Transverse colon (tissue), 4 donors: Measurements from ENCODE around the gene INMT. TPM values are rescaled to one million over a fixed set of nuclear protein-coding genes. Genes with fewer than 3 reads are reported as not detected.
"Not testable (repeated sequence)": the region's sequence is repeated elsewhere in the genome, so short reads cannot be mapped to it uniquely, and the experiment has no call there.

Experiments used
- DNase-seq: peaks from one replicate; pipeline ENCODE4 v3.0.0-alpha.2; 2019
- H3K27ac ChIP-seq, 4 donors: fragments of 200-600 bp; sonication (generic); 2 replicates each; pipeline ENCODE4 v1.5.1; 2016 to 2018; ENCODE audit warnings: inconsistent platforms in 4 of 4
- H3K27me3 ChIP-seq: fragments of 200-600 bp; sonication (generic); 2 replicates; pipeline ENCODE4 v1.5.1; 2017; ENCODE audit warnings: inconsistent platforms
- H3K36me3 ChIP-seq, 4 donors: fragments of 200-600 bp; sonication (generic); 2 replicates each; pipeline ENCODE4 v1.5.1; 2017 to 2019; ENCODE audit warnings: inconsistent platforms in 4 of 4
- H3K4me1 ChIP-seq, 4 donors: fragments of 200-600 bp; sonication (generic); 2 replicates each; pipeline ENCODE4 v1.5.1; 2017 to 2020; ENCODE audit warnings: inconsistent platforms in 4 of 4
- H3K4me3 ChIP-seq, 4 donors: fragments of 200-600 bp; sonication (generic); 1 replicate in 1 of 4; 2 replicates in 3 of 4; pipeline versions ENCODE4 v1.5.1 to v1.6.1; 2017 to 2019; ENCODE audit warnings: inconsistent platforms in 4 of 4
- H3K9me3 ChIP-seq, 2 donors: fragments of 200-600 bp; sonication (generic); 2 replicates each; pipeline ENCODE4 v1.5.1; 2017 to 2019; ENCODE audit warnings: inconsistent platforms in 2 of 2
- CTCF ChIP-seq, 5 experiments: fragments of 200-600 bp in 3 of 5; fragments of 450-650 bp in 2 of 5; sonication (generic) in 3 of 5; IDR thresholded peaks; 1 replicate in 2 of 5; 2 replicates in 3 of 5; pipeline ENCODE4 v1.5.1; 2016 to 2017; ENCODE audit warnings: antibody characterized with exemption in 5 of 5, inconsistent platforms in 3 of 5, mild to moderate bottlenecking in 2 of 5, moderate library complexity in 1 of 5
- EP300 ChIP-seq: sonication (generic); formaldehyde crosslinking; IDR thresholded peaks from one replicate; pipeline ENCODE4 v1.6.1; 2017; ENCODE audit warnings: antibody characterized with exemption, low read depth
- POLR2A ChIP-seq: fragments of 450-650 bp; IDR thresholded peaks from one replicate; pipeline ENCODE4 v1.6.1; 2016; ENCODE audit warnings: antibody characterized with exemption, mild to moderate bottlenecking, moderate library complexity
- POLR2AphosphoS5 ChIP-seq, 3 donors: sonication (generic); formaldehyde crosslinking; IDR thresholded peaks; one replicate each; pipeline ENCODE4 v1.6.1; 2016; ENCODE audit warnings: antibody characterized with exemption in 3 of 3
- WGBS, 2 donors: methylation state at CpG; one replicate each; pipeline ENCODE4 v1.1.5; 2018; ENCODE audit warnings: low coverage in 1 of 2; 5-methylcytosine and 5-hydroxymethylcytosine counted together
- in situ Hi-C, 4 donors: fragments of 200-750 bp; cut with MboI; loops; one replicate each; pipeline versions ENCODE4 v1.15.0 to v1.15.1; 2017; ENCODE audit warnings: low sequenced_read_pairs in 3 of 4, low pct_ligation_motif_present in 1 of 4, low pct_unique_long_range_greater_than_20kb in 1 of 4
- intact Hi-C: fragments of 100-400 bp; cut with DNase I; formaldehyde crosslinking; loops from one replicate; pipeline ENCODE4 v1.15.1; 2023; ENCODE audit warnings: low total_unique reads
- total RNA-seq, 4 donors: library from RNA; depleted of rRNA; stranded (reverse); fragments of >200 nt; gene quantifications; one replicate each; pipeline ENCODE4 v1.1.0, GENCODE V29; 2016

Gene INMT
- total RNA-seq, 4 donors from 2014 or later, result 3.8 to 15.5 (median 8.7) TPM

- in situ Hi-C loops, result no loop called here
- Histone ChIP-seq H3K4me1 (no peaks in the 10 kb centered on the region), H3K36me3 (no peaks in the 10 kb centered on the region), H3K9me3 (peaks cover 8 to 9% of the 10 kb centered on the region in 2 donors), H3K4me3 (no peak overlapping the region), H3K27me3 (no peaks in the 10 kb centered on the region), H3K27ac (no peak overlapping the region)
- intact Hi-C loops, result no loop called here
- 80 to 91% methylated on average over 1 to 6 of the region's 6 CpGs for WGBS, 2 donors
- DNase-seq, result no peak
- TF ChIP-seq POLR2A, result no peak
- TF ChIP-seq CTCF (IDR thresholded peaks at IDR 0.05), result no peak
- TF ChIP-seq POLR2AphosphoS5 (IDR thresholded peaks at IDR 0.05), result no peak
- no peak for TF ChIP-seq EP300
These were observed 38.5 kb upstream of the INMT start for GRCh38 chr7:30713392-30713791.

- Histone ChIP-seq H3K4me3 (no peak overlapping the region), H3K36me3 (no peaks in the 10 kb centered on the region), H3K27ac (no peak overlapping the region), H3K27me3 (no peaks in the 10 kb centered on the region), H3K4me1 (no peaks in the 10 kb centered on the region), H3K9me3 (peaks cover 10 to 11% of the 10 kb centered on the region in 2 donors)
- intact Hi-C loops, result no loop called here
- in situ Hi-C loops, result no loop called here
- TF ChIP-seq EP300 (no peak), CTCF (IDR thresholded peaks at IDR 0.05) (no peak), POLR2A (no peak), POLR2AphosphoS5 (IDR thresholded peaks at IDR 0.05) (no peak)
- DNase-seq, result no peak
- WGBS, 2 donors, result 83 to 100% methylated on average over 1 of the region's 1 CpG
These were observed 37.8 kb upstream of the INMT start for GRCh38 chr7:30714129-30714528.

- Histone ChIP-seq H3K9me3 (peaks cover 10 to 11% of the 10 kb centered on the region in 2 donors), H3K4me1 (no peaks in the 10 kb centered on the region), H3K27ac (no peak overlapping the region), H3K36me3 (no peaks in the 10 kb centered on the region), H3K4me3 (no peak overlapping the region), H3K27me3 (no peaks in the 10 kb centered on the region)
- intact Hi-C loops (no loop called here), in situ Hi-C loops (no loop called here)
- DNase-seq, result no peak
- no peak for TF ChIP-seq POLR2AphosphoS5 (IDR thresholded peaks at IDR 0.05)
- no peak for TF ChIP-seq POLR2A
- TF ChIP-seq CTCF (IDR thresholded peaks at IDR 0.05), result no peak
- no peak for TF ChIP-seq EP300
- WGBS, 2 donors, result 86% methylated on average over 2 of the region's 2 CpGs; no CpG with 5 or more reads in 1 of the 2 donors
These were observed 34.8 kb upstream of the INMT start for GRCh38 chr7:30717181-30717580.

GRCh38 chr7:30719434-30719833 is 32.5 kb upstream of the INMT start:
- H3K9me3 ChIP-seq, result peaks cover 10 to 11% of the 10 kb centered on the region in 2 donors
- DNase-seq, in situ Hi-C loops: not testable (repeated sequence)

GRCh38 chr7:30721211-30721610 is 30.7 kb upstream of the INMT start:
- Histone ChIP-seq H3K27me3 (no peaks in the 10 kb centered on the region), H3K4me1 (no peaks in the 10 kb centered on the region), H3K27ac (no peak overlapping the region), H3K4me3 (no peak overlapping the region), H3K9me3 (peaks cover 10 to 11% of the 10 kb centered on the region in 2 donors), H3K36me3 (no peaks in the 10 kb centered on the region)
- intact Hi-C loops (no loop called here), in situ Hi-C loops (no loop called here)
- no peak for DNase-seq
- 93 to 100% methylated on average over 1 of the region's 1 CpG for WGBS, 2 donors
- TF ChIP-seq CTCF (IDR thresholded peaks at IDR 0.05), result no peak

More at GRCh38 chr7:30719434-30719833, 32.5 kb upstream of the INMT start:
- H3K36me3 ChIP-seq, intact Hi-C loops, H3K4me1 ChIP-seq, H3K27me3 ChIP-seq, H3K4me3 ChIP-seq, H3K27ac ChIP-seq: not testable (repeated sequence)
- 90 to 92% methylated on average over 2 of the region's 2 CpGs for WGBS, 2 donors
